GM23338 (cell line): Measurements from ENCODE around the gene TXNL4A. TPM values are rescaled to one million over a fixed set of nuclear protein-coding genes. Genes with fewer than 3 reads are reported as not detected.
A peak's percentile ranks its signal among the peaks of the same experiment; 100 is the strongest.

Source experiments
- ATAC-seq: fragments of 200-7000 bp; cut with Tn5 transposase; 3 replicates; pipeline ENCODE4 v1.9.1; 2020
- DNase-seq: peaks from one replicate; pipeline ENCODE4 v3.0.0-alpha.2; 2015; ENCODE audit warnings: low spot score
- H2AFZ ChIP-seq: fragments of 200-600 bp; sonication (generic); 2 replicates; pipeline ENCODE4 v1.8.0; 2016; ENCODE audit warnings: antibody characterized with exemption, mild to moderate bottlenecking, moderate library complexity
- H3F3A ChIP-seq: fragments of 200-600 bp; sonication (generic); replicated peaks from 2 replicates; pipeline ENCODE4 v1.8.0; 2017; ENCODE audit warnings: antibody characterized with exemption, mixed run types, low read depth
- H3K27ac ChIP-seq: fragments of 200-600 bp; sonication (generic); 2 replicates; pipeline ENCODE4 v1.6.1; 2016; ENCODE audit warnings: low read depth
- H3K27me3 ChIP-seq: fragments of 200-600 bp; sonication (generic); 2 replicates; pipeline ENCODE4 v1.8.0; 2016; ENCODE audit warnings: mild to moderate bottlenecking, mixed run types, moderate library complexity; ENCODE audit not compliant: insufficient read depth
- H3K36me3 ChIP-seq: fragments of 200-600 bp; sonication (generic); 2 replicates; pipeline ENCODE4 v1.8.0; 2016; ENCODE audit warnings: mild to moderate bottlenecking; ENCODE audit not compliant: insufficient read depth
- H3K4me1 ChIP-seq: fragments of 200-600 bp; sonication (generic); 2 replicates; pipeline ENCODE4 v1.8.0; 2016; ENCODE audit warnings: mild to moderate bottlenecking, moderate library complexity; ENCODE audit not compliant: insufficient read depth
- H3K4me2 ChIP-seq: fragments of 200-600 bp; sonication (generic); 2 replicates; pipeline ENCODE4 v1.7.1; 2017; ENCODE audit warnings: mixed run types
- H3K4me3 ChIP-seq: fragments of 200-600 bp; sonication (generic); 2 replicates; pipeline ENCODE4 v1.6.1; 2016; ENCODE audit warnings: mixed run types
- H3K79me2 ChIP-seq: fragments of 200-600 bp; sonication (generic); replicated peaks from 2 replicates; pipeline ENCODE4 v1.8.0; 2017; ENCODE audit warnings: mild to moderate bottlenecking; ENCODE audit not compliant: insufficient read depth
- H3K9me2 ChIP-seq: fragments of 200-600 bp; sonication (generic); 2 replicates; pipeline ENCODE4 v1.8.0; 2017; ENCODE audit not compliant: insufficient read depth
- H4K20me1 ChIP-seq: fragments of 200-600 bp; sonication (generic); replicated peaks from 2 replicates; pipeline ENCODE4 v1.8.0; 2017; ENCODE audit warnings: mild to moderate bottlenecking; ENCODE audit not compliant: insufficient read depth
- H3K27ac Mint-ChIP-seq: 2 replicates; pipeline ENCODE4 v1.8.0; 2020; ENCODE audit warnings: inconsistent platforms, mild to moderate bottlenecking, moderate library complexity, mixed read lengths
- H3K27me3 Mint-ChIP-seq: 3 replicates; pipeline ENCODE4 v1.8.0; 2022; ENCODE audit warnings: low read depth, mild to moderate bottlenecking, moderate library complexity, mixed read lengths, inconsistent platforms; ENCODE audit not compliant: insufficient read depth, poor library complexity
- H3K36me3 Mint-ChIP-seq: 3 replicates; pipeline ENCODE4 v1.8.0; 2021; ENCODE audit warnings: low read depth, mild to moderate bottlenecking, inconsistent platforms, moderate library complexity, mixed read lengths
- H3K4me1 Mint-ChIP-seq: 3 replicates; pipeline ENCODE4 v1.8.0; 2020; ENCODE audit warnings: mild to moderate bottlenecking, inconsistent platforms, mixed read lengths
- H3K4me3 Mint-ChIP-seq: 3 replicates; pipeline ENCODE4 v1.8.0; 2021; ENCODE audit warnings: moderate library complexity, mild to moderate bottlenecking, inconsistent platforms, mixed read lengths
- H3K9me3 Mint-ChIP-seq: 3 replicates; pipeline ENCODE4 v1.8.0; 2020; ENCODE audit warnings: moderate library complexity, mild to moderate bottlenecking, inconsistent platforms, mixed read lengths
- CREB1 ChIP-seq: fragments of 250-450 bp; sonication (Bioruptor Pico); IDR thresholded peaks from 2 replicates; pipeline ENCODE4 v1.5.0; 2020; ENCODE audit warnings: low read depth, mild to moderate bottlenecking, moderate library complexity
- EZH2 ChIP-seq: fragments of 200-600 bp; sonication (generic); IDR thresholded peaks from one replicate; pipeline ENCODE4 v1.8.0; 2017; ENCODE audit warnings: antibody characterized with exemption, mild to moderate bottlenecking, low read depth; ENCODE audit not compliant: unreplicated experiment
- EZH2phosphoT487 ChIP-seq: fragments of 200-600 bp; sonication (generic); IDR thresholded peaks from one replicate; pipeline ENCODE4 v1.8.1; 2018; ENCODE audit warnings: antibody characterized with exemption; ENCODE audit not compliant: unreplicated experiment
- JUNB ChIP-seq: IDR thresholded peaks from one replicate; pipeline ENCODE4 v1.6.1; 2016; ENCODE audit warnings: antibody characterized with exemption; ENCODE audit not compliant: unreplicated experiment
- POLR2AphosphoS5 ChIP-seq: IDR thresholded peaks from 2 replicates; pipeline ENCODE4 v1.6.1; 2016; ENCODE audit warnings: antibody characterized with exemption, low read depth
- ZNF114 ChIP-seq: fragments of 250-450 bp; sonication (Bioruptor Pico); IDR thresholded peaks from 2 replicates; pipeline ENCODE4 v1.5.0; 2020; ENCODE audit warnings: mild to moderate bottlenecking, moderate library complexity
- ZNF331 ChIP-seq: fragments of 250-450 bp; sonication (Bioruptor Pico); IDR thresholded peaks from 2 replicates; pipeline ENCODE4 v1.5.0; 2020; ENCODE audit warnings: low read depth, mild to moderate bottlenecking, moderate library complexity
- polyA plus RNA-seq: library from polyadenylated mRNA; unstranded; fragments of >200 nt; fragmentation: Nextera tagmentation; extraction: Ambion mirVana; gene quantifications from 2 replicates; pipeline ENCODE4 v1.2.1, GENCODE V29; 2016
- total RNA-seq: library from RNA; depleted of rRNA; stranded (reverse); fragments of >200 nt; shearing (Covaris generic); gene quantifications from 2 replicates; pipeline ENCODE4 v1.2.3, GENCODE V29; 2014
- TF ChIP-seq, protein P1 (sequence below), 2 experiments: fragments of 200-600 bp in 1 of 2; sonication (generic) in 1 of 2; conservative IDR thresholded peaks; 2 replicates each; pipeline versions ENCODE4 v1.5.1 to v1.6.1; 2016 to 2017; ENCODE audit warnings: antibody characterized with exemption in 2 of 2, low read depth in 2 of 2, mild to moderate bottlenecking in 2 of 2, moderate library complexity in 1 of 2
- TF ChIP-seq, protein P2 (sequence below): IDR thresholded peaks from 2 replicates; pipeline ENCODE4 v1.6.1; 2016; ENCODE audit warnings: antibody characterized with exemption

TXNL4A gene
- total and polyA plus RNA-seq, 2 experiments from 2014 or later = 51.0 to 271 TPM

DNA sequence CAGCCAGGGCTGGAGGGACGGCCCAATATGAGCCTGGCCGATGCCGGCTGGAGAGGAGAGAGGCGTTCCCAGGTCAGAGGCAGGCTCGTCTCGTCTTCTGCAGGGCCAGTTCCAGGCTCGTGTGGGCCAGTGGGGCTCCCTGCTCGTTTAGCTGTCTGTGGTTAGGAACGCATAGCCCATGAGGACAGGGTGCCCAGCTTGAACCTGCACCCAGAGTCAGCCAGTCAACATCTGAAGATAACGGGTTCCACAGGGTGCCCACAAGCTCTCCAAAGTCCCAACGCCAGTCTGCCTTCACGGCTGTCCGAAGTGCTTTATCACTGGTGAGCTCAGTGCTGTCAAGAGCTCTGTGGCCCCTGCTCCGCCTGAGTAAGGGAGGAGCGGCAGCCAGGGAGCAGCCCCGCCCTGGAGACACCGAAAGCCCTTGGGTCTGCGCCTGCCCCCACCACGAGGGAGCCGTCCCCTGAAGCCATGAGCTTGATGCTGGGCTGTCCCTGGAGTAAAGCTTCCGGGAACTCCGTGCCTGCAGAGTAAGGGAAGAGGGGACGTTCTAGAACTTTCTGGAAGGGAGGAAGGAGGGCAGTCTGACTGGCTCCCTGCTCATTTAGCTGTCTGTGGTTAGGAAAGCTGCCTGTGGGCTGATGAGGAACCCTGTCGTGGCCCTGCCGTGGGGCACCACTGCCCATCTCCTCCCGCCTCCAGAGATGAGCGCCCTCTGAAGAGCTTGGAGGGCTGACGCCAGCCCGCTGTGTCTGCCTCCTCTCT, 26.7 kb downstream of the TXNL4A start:
- no peaks in the 10 kb centered on the region for H3K9me2 ChIP-seq
- no peak overlapping the region for H2AFZ ChIP-seq
- no peak overlapping the region for H3K4me3 Mint-ChIP-seq
- peaks cover 70% of the 10 kb centered on the region for H3K27me3 Mint-ChIP-seq
- H3K4me1 Mint-ChIP-seq = peaks cover 27% of the 10 kb centered on the region
- H3K36me3 Mint-ChIP-seq = no peaks in the 10 kb centered on the region
- H3K36me3 ChIP-seq = no peaks in the 10 kb centered on the region
- peaks cover 7% of the 10 kb centered on the region for H4K20me1 ChIP-seq
- H3K79me2 ChIP-seq = no peaks in the 10 kb centered on the region
- no peak for DNase-seq
- H3K4me3 ChIP-seq = no peak overlapping the region
- H3F3A ChIP-seq = peaks cover 7% of the 10 kb centered on the region; the same call in 1 of the 2 replicates
- no peak overlapping the region for H3K4me2 ChIP-seq
- no peak overlapping the region for H3K27ac ChIP-seq
- peaks cover 25% of the 10 kb centered on the region for H3K4me1 ChIP-seq
- no peak; the same call in 2 of the 3 replicates for ATAC-seq
- H3K9me3 Mint-ChIP-seq = no peaks in the 10 kb centered on the region; the same call in 1 of the 3 replicates
- TF ChIP-seq, protein P1, sequence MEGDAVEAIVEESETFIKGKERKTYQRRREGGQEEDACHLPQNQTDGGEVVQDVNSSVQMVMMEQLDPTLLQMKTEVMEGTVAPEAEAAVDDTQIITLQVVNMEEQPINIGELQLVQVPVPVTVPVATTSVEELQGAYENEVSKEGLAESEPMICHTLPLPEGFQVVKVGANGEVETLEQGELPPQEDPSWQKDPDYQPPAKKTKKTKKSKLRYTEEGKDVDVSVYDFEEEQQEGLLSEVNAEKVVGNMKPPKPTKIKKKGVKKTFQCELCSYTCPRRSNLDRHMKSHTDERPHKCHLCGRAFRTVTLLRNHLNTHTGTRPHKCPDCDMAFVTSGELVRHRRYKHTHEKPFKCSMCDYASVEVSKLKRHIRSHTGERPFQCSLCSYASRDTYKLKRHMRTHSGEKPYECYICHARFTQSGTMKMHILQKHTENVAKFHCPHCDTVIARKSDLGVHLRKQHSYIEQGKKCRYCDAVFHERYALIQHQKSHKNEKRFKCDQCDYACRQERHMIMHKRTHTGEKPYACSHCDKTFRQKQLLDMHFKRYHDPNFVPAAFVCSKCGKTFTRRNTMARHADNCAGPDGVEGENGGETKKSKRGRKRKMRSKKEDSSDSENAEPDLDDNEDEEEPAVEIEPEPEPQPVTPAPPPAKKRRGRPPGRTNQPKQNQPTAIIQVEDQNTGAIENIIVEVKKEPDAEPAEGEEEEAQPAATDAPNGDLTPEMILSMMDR (conservative IDR thresholded peaks at IDR 0.05; ENCODE audit: low read depth in 2 of 2) = no peak
- TF ChIP-seq ZNF331 (no peak), ZNF114 (CRISPR knock-in tag) (no peak), EZH2phosphoT487 (no peak), POLR2AphosphoS5 (no peak), JUNB (no peak), CREB1 (CRISPR knock-in tag) (no peak)
- TF ChIP-seq, protein P2, sequence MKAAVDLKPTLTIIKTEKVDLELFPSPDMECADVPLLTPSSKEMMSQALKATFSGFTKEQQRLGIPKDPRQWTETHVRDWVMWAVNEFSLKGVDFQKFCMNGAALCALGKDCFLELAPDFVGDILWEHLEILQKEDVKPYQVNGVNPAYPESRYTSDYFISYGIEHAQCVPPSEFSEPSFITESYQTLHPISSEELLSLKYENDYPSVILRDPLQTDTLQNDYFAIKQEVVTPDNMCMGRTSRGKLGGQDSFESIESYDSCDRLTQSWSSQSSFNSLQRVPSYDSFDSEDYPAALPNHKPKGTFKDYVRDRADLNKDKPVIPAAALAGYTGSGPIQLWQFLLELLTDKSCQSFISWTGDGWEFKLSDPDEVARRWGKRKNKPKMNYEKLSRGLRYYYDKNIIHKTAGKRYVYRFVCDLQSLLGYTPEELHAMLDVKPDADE = no peak
- no peak overlapping the region for H3K27ac Mint-ChIP-seq
- H3K27me3 ChIP-seq = peaks cover 84% of the 10 kb centered on the region

DNA sequence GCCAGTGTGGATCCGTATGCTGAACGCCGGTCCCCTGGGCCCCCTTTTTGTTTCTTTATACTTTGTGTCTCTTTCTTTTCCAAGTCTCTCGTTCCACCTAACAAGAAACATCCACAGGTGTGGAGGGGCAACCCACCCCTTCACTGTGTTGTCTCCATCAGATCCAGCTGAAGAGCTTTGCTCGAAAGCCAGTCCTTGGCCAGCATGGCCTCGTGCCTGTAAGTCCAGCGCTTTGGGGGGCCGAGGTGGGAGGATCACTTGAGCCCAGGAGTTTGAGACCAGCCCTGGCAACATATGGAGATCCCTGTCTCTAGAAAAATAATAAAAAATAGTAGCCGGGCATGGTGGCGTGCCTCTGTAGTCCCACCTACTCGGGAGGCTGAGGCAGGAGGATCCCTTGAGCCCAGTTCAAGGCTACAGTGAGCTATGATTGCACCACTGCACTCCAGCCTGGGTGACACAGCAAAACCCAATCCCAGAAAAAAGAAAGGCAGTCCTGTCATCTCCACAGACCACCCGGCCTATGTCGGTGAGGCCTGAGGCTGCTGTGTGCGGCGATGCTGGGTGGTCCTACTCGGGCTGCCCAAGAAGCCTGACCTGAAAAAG, 27.3 kb downstream of the TXNL4A start:
- H3K79me2 ChIP-seq = no peaks in the 10 kb centered on the region
- H3K36me3 ChIP-seq = no peaks in the 10 kb centered on the region
- no peaks in the 10 kb centered on the region; the same call in 1 of the 3 replicates for H3K9me3 Mint-ChIP-seq
- no peaks in the 10 kb centered on the region for H3K9me2 ChIP-seq
- no peak for ATAC-seq
- H3K27me3 Mint-ChIP-seq = peaks cover 76% of the 10 kb centered on the region
- no peaks in the 10 kb centered on the region for H3K36me3 Mint-ChIP-seq
- H3K27ac Mint-ChIP-seq = no peak overlapping the region
- H2AFZ ChIP-seq = no peak overlapping the region
- H3F3A ChIP-seq = peaks cover 7% of the 10 kb centered on the region; the same call in 1 of the 2 replicates
- peaks cover 25% of the 10 kb centered on the region for H3K4me1 ChIP-seq
- DNase-seq = no peak
- H3K4me3 Mint-ChIP-seq = peak overlapping the region; percentile 34; the same call in 1 of the 3 replicates
- no peak overlapping the region for H3K4me3 ChIP-seq
- H3K4me2 ChIP-seq = peak overlapping the region; percentile 31
- H4K20me1 ChIP-seq = peaks cover 7% of the 10 kb centered on the region
- peaks cover 27% of the 10 kb centered on the region for H3K4me1 Mint-ChIP-seq
- H3K27me3 ChIP-seq = peaks cover 91% of the 10 kb centered on the region
- H3K27ac ChIP-seq = no peak overlapping the region
- TF ChIP-seq, protein P1 (conservative IDR thresholded peaks at IDR 0.05; ENCODE audit: low read depth in 2 of 2) = no peak
- TF ChIP-seq ZNF331 = no peak
- no peak for TF ChIP-seq EZH2
- TF ChIP-seq, protein P2 = no peak
